HepG2 (cell line): Measurements from ENCODE around the gene COL5A2. TPM values are rescaled to one million over a fixed set of nuclear protein-coding genes. Genes with fewer than 3 reads are reported as not detected.

ENCODE experiments used
- ATAC-seq: fragments of 200-7000 bp; cut with Tn5 transposase; 3 replicates; pipeline ENCODE4 v1.9.1; 2020; ENCODE audit warnings: mild to moderate bottlenecking, moderate library complexity
- BruUV-seq: library from RNA; stranded (reverse); fragments of 400-500 nt; replicated peaks from 2 replicates; lab custom pipeline; 2021; lab: Mats Ljungman, UMichigan
- CTCF ChIA-PET: fragments of 300-600 bp; formaldehyde crosslinking; extraction: SDS; loops from one replicate; lab custom pipeline; 2021; ENCODE audit warnings: low total read pairs, inconsistent platforms, low intra/inter-chr PET ratio; lab: Yijun Ruan, JAX
- POLR2A ChIA-PET: fragments of 350-600 bp; sonication (Branson Sonifier 250); formaldehyde crosslinking; loops from one replicate; lab custom pipeline; 2020; ENCODE audit warnings: antibody characterized with exemption, inconsistent platforms; lab: Yijun Ruan, JAX
- DNase-seq: peaks from one replicate; pipeline ENCODE4 v3.0.0-alpha.2; 2015; ENCODE audit warnings: low spot score
- FAIRE-seq: peaks from 3 replicates; lab custom pipeline; 2011; peaks lifted over from hg19 to GRCh38; lab: Jason Lieb, UNC
- H2AFZ ChIP-seq: one replicate; pipeline ENCODE4 v1.6.1; 2011; ENCODE audit warnings: low read length, inconsistent platforms
- H3K27ac ChIP-seq: fragments of 300-600 bp; 3 replicates; pipeline ENCODE4 v1.8.0; 2011; ENCODE audit warnings: mixed run types, mild to moderate bottlenecking, mixed read lengths, low read length, inconsistent platforms; ENCODE audit not compliant: insufficient read depth; ENCODE audit errors: extremely low read length
- H3K27me3 ChIP-seq, 2 experiments: fragments of 200-600 bp in 1 of 2; 2 replicates in 1 of 2; 3 replicates in 1 of 2; pipeline versions ENCODE4 v1.6.0 to v1.8.0; 2011; ENCODE audit warnings: low read length in 2 of 2, mild to moderate bottlenecking in 2 of 2, moderate library complexity in 2 of 2, inconsistent platforms in 1 of 2; ENCODE audit not compliant: insufficient read depth in 2 of 2, control insufficient read depth in 1 of 2
- H3K36me3 ChIP-seq, 2 experiments: fragments of 200-600 bp in 1 of 2; replicated peaks in 1 of 2; 2 replicates in 1 of 2; 3 replicates in 1 of 2; pipeline versions ENCODE4 v1.5.1 to v1.8.0; 2011; ENCODE audit warnings: low read length in 2 of 2, inconsistent platforms in 1 of 2; ENCODE audit not compliant: insufficient read depth in 2 of 2, control insufficient read depth in 1 of 2
- H3K4me1 ChIP-seq: 2 replicates; pipeline ENCODE4 v1.5.1; 2012; ENCODE audit warnings: low read length, inconsistent platforms; ENCODE audit not compliant: insufficient read depth
- H3K4me2 ChIP-seq: 2 replicates; pipeline ENCODE4 v1.6.0; 2011; ENCODE audit warnings: low read depth, low read length, inconsistent platforms
- H3K4me3 ChIP-seq, 3 experiments: fragments of 200-600 bp in 1 of 3; sonication (generic), shearing (Covaris generic) in 1 of 3; replicated peaks in 1 of 3; 2 replicates each; pipeline ENCODE4 v1.5.1; 2011 to 2016; ENCODE audit warnings: low read length in 3 of 3, inconsistent platforms in 2 of 3, low read depth in 2 of 3, mild to moderate bottlenecking in 2 of 3, control low read depth in 1 of 3, mixed read lengths in 1 of 3; ENCODE audit not compliant: insufficient read depth in 1 of 3
- H3K79me2 ChIP-seq: one replicate; pipeline ENCODE4 v1.6.1; 2011; ENCODE audit warnings: low read length, inconsistent platforms; ENCODE audit not compliant: insufficient read depth
- H3K9ac ChIP-seq: 2 replicates; pipeline ENCODE4 v1.6.0; 2011; ENCODE audit warnings: mild to moderate bottlenecking, low read depth, low read length, inconsistent platforms; ENCODE audit not compliant: insufficient read depth
- H3K9me3 ChIP-seq: 2 replicates; pipeline ENCODE4 v1.5.1; 2012; ENCODE audit warnings: mild to moderate bottlenecking, low read length
- H4K20me1 ChIP-seq: 2 replicates; pipeline ENCODE4 v1.6.0; 2011; ENCODE audit warnings: inconsistent platforms, mild to moderate bottlenecking, low read length, moderate library complexity; ENCODE audit not compliant: insufficient read depth
- CEBPB ChIP-seq: IDR thresholded peaks from 2 replicates; pipeline ENCODE4 v1.6.1; 2011; ENCODE audit warnings: low read depth, low read length, improper control_type of control experiment, borderline replicate concordance
- CEBPG ChIP-seq: IDR thresholded peaks from 2 replicates; pipeline ENCODE4 v1.6.1; 2016
- FOXA3 ChIP-seq: IDR thresholded peaks from 2 replicates; pipeline ENCODE4 v1.6.1; 2016; ENCODE audit warnings: missing genetic modification reagents, missing compliant biosample characterization
- FOXK2 ChIP-seq: fragments of 450-650 bp; IDR thresholded peaks from 2 replicates; pipeline ENCODE4 v1.6.1; 2016
- HNF1A ChIP-seq, 2 experiments: sonication (generic) in 1 of 2; formaldehyde crosslinking in 1 of 2; IDR thresholded peaks; 2 replicates each; pipeline versions ENCODE4 v1.4.0 to v1.6.1; 2016 to 2020; ENCODE audit warnings: borderline replicate concordance in 1 of 2, low read depth in 1 of 2, mild to moderate bottlenecking in 1 of 2, missing genetic modification reagents in 1 of 2
- HNRNPUL1 ChIP-seq: fragments of 200-400 bp; formaldehyde crosslinking; IDR thresholded peaks from 2 replicates; pipeline ENCODE4 v1.6.1; 2017; ENCODE audit warnings: low read depth, mild to moderate bottlenecking, low read length, moderate library complexity
- MAZ ChIP-seq, 2 experiments: sonication (generic) in 1 of 2; formaldehyde crosslinking in 1 of 2; IDR thresholded peaks; 2 replicates each; pipeline versions ENCODE4 v1.5.0 to v1.6.1; 2012 to 2020; ENCODE audit warnings: low read depth in 2 of 2, mild to moderate bottlenecking in 2 of 2, borderline replicate concordance in 1 of 2, improper control_type of control experiment in 1 of 2, low read length in 1 of 2, missing genetic modification reagents in 1 of 2, moderate library complexity in 1 of 2
- PHF5A ChIP-seq: IDR thresholded peaks from one replicate; pipeline ENCODE4 v1.6.1; 2018; ENCODE audit warnings: low read depth, missing genetic modification reagents; ENCODE audit not compliant: unreplicated experiment
- WGBS: methylation state at CpG from one replicate; pipeline ENCODE4 v1.1.6; 2017; ENCODE audit warnings: low lambda C conversion rate; 5-methylcytosine and 5-hydroxymethylcytosine counted together
- in situ Hi-C: cut with HindIII; loops from 2 replicates; pipeline ENCODE4 v1.10.0; 2017; ENCODE audit warnings: low pct_unique_long_range_greater_than_20kb; ENCODE audit not compliant: extremely low pct_ligation_motif_present
- intact Hi-C: fragments of 100-400 bp; cut with micrococcal nuclease; formaldehyde crosslinking; loops from one replicate; pipeline ENCODE4 v1.10.0; 2022; ENCODE audit not compliant: unreplicated experiment
- polyA plus RNA-seq, 8 experiments: library from polyadenylated mRNA; depleted of rRNA in 3 of 8; stranded (reverse) in 7 of 8; unstranded in 1 of 8; fragments of >200 nt; fragmentation: Illumina TruSeq in 4 of 8; extraction: Trizol in 4 of 8; gene quantifications; 2 replicates each; pipeline versions ENCODE4 v1.2.1 to v1.2.3, GENCODE V29; 2011 to 2016; ENCODE audit warnings: low read depth in 4 of 8, missing spikeins in 1 of 8, mixed read lengths in 1 of 8; ENCODE audit not compliant: insufficient read depth in 1 of 8
- total RNA-seq, 5 experiments: library from RNA; depleted of rRNA; stranded (reverse); fragments of >200 nt; fragmentation: Illumina TruSeq; extraction: Trizol; gene quantifications; 2 replicates each; pipeline ENCODE4 v1.2.3, GENCODE V29; 2016; ENCODE audit warnings: low read depth in 1 of 5

The COL5A2 gene
- total and polyA plus RNA-seq, 2 of the 13 experiments (the other 11 are each of a cell fraction or from before 2014, with no cell fraction given): 0.83 to 1.5 TPM

- Histone ChIP-seq H3K4me2 (no peak overlapping the region), H3K27me3 (no peaks in the 10 kb centered on the region), H3K4me1 (peaks cover 12% of the 10 kb centered on the region), H3K9ac (no peak overlapping the region), H3K79me2 (no peaks in the 10 kb centered on the region), H3K9me3 (no peaks in the 10 kb centered on the region), H4K20me1 (no peaks in the 10 kb centered on the region), H3K27ac (no peak overlapping the region), H3K36me3 (no peaks in the 10 kb centered on the region), H3K4me3 (no peak overlapping the region), H2AFZ (no peak overlapping the region)
- no peak for ATAC-seq
- BruUV-seq: no TSS peak
- POLR2A ChIA-PET: no interaction called here
- WGBS: 34% methylated on average over 2 of the region's 2 CpGs
- in situ Hi-C loops (no loop called here), intact Hi-C loops (no loop called here)
- CTCF ChIA-PET: no interaction called here
- FAIRE-seq: no peak
- DNase-seq: no peak
- peak; percentile 47; the same call in 1 of the 2 replicates for TF ChIP-seq CEBPG (CRISPR knock-in tag)
- TF ChIP-seq CEBPB: peak; percentile 70; the same call in 1 of the 2 replicates
- TF ChIP-seq HNRNPUL1: 0 out of 2 replicates have a peak, but pooled peaks have one; percentile 20
- 0 out of 2 replicates have a peak, but pooled peaks have one; percentile 32 for TF ChIP-seq HNF1A (IDR thresholded peaks at IDR 0.05; ENCODE audit: low read depth)
- no peak; the same call in 1 of the 2 replicates for TF ChIP-seq HNF1A (CRISPR knock-in tag; IDR thresholded peaks at IDR 0.05; ENCODE audit: borderline replicate concordance)
- no peak for TF ChIP-seq FOXK2
- no peak for TF ChIP-seq PHF5A (CRISPR knock-in tag)
- no peak for TF ChIP-seq MAZ (IDR thresholded peaks at IDR 0.05; ENCODE audit: borderline replicate concordance, low read depth, low read length)
- no peak for TF ChIP-seq MAZ (CRISPR knock-in tag; IDR thresholded peaks at IDR 0.05; ENCODE audit: low read depth)
- peak; percentile 51; the same call in 1 of the 2 replicates for TF ChIP-seq FOXA3 (CRISPR knock-in tag)
Observed at GRCh38 chr2:189111063-189111715, 68.4 kb downstream of the COL5A2 start.
